DOHH2 (cell line): ENCODE measurements around the gene POLR2A.

Source experiments
- CTCF ChIP-seq: fragments of 200-600 bp; sonication (generic); IDR thresholded peaks from one replicate; pipeline ENCODE4 v1.5.1; 2014; ENCODE audit warnings: antibody characterized with exemption, mild to moderate bottlenecking, low read depth, low read length; ENCODE audit not compliant: poor library complexity, severe bottlenecking
- EZH2phosphoT487 ChIP-seq: fragments of 200-600 bp; sonication (generic); IDR thresholded peaks from 2 replicates; pipeline ENCODE4 v1.6.1; 2017; ENCODE audit warnings: borderline replicate concordance, mild to moderate bottlenecking, antibody characterized with exemption, low read length, moderate library complexity, mixed read lengths

DNA sequence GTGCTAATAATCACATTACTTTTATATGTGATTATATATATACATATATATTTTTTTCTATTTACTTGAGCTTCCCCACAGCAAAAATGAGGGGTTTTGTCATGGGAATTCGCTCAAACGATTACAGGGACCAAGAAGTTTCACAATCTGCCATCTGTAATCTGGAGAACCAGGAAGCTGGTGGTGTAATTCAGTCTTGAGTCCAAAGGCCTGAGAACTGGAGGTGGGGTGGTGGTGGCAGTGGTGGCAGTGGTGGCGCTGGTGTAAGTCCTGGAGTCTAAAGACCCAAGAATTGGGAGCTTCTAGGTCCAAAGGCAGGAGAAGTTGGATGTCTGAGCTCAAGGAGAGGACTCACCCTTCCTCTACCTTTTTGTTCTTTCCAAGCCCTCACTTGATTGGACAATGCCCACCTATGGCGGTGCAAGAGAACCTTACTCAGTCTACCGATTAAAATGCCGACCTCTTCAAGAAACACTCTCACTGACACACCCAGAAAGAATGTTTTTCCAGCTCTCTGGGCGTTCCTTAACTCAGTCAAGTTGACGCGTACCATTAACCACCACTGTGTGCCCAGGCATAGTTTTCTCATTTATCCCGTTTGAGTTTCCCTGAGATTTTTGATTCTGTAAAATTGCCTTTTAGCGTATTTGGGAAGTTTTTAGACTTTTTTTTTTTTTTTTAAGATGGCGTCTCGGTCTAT, 31.9 kb downstream of the POLR2A start:
- no peak for TF ChIP-seq CTCF
- TF ChIP-seq EZH2phosphoT487: no peak
